Subcutaneous adipose tissue (tissue), 4 donors: ENCODE data around the gene FBXO46. TPM values are rescaled to one million over a fixed set of nuclear protein-coding genes. Genes with fewer than 3 reads are reported as not detected.

Experiments used
- total RNA-seq, 4 donors: library from RNA; depleted of rRNA; stranded (reverse); fragments of >200 nt; gene quantifications; one replicate each; pipeline ENCODE4 v1.1.0, GENCODE V29; 2016
- TF ChIP-seq, protein P1 (sequence below): fragments of 450-650 bp; IDR thresholded peaks from one replicate; pipeline ENCODE4 v1.5.1; 2016; ENCODE audit warnings: low read depth, mild to moderate bottlenecking, control low read depth, antibody characterized with exemption, moderate library complexity

The FBXO46 gene, protein sequence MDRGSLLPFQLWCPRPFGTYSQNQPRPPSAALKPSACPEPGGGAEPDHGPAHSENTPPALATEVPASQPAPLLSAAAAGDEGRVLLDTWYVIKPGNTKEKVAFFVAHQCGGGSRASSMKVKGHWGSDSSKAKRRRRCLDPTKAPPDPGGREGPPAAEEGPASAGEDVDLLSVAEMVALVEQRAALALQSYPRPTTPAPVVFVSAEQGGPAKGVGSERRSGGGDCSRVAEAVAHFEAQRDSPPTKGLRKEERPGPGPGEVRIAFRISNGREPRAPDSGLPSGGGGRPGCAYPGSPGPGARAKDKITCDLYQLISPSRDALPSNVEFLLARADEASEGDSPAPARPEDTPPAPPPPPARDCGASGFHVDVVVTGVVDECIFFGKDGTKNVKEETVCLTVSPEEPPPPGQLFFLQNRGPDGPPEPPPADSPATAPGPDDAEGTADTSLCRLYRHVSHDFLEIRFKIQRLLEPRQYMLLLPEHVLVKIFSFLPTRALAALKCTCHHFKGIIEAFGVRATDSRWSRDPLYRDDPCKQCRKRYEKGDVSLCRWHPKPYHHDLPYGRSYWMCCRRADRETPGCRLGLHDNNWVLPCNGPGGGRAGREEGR
- 10 to 100 TPM in 1 of 4 donors, 1 to 10 TPM in 3; 5.1 to 12.1 (median 6.0) TPM for total RNA-seq

GRCh38 chr19:45730368-45731288, at the start of gene FBXO46:
TSS of gene FBXO46 (minus strand) at chr19:45730896. CDS start at chr19:45713495, 17,401 bp downstream.
- TF ChIP-seq, protein P1, sequence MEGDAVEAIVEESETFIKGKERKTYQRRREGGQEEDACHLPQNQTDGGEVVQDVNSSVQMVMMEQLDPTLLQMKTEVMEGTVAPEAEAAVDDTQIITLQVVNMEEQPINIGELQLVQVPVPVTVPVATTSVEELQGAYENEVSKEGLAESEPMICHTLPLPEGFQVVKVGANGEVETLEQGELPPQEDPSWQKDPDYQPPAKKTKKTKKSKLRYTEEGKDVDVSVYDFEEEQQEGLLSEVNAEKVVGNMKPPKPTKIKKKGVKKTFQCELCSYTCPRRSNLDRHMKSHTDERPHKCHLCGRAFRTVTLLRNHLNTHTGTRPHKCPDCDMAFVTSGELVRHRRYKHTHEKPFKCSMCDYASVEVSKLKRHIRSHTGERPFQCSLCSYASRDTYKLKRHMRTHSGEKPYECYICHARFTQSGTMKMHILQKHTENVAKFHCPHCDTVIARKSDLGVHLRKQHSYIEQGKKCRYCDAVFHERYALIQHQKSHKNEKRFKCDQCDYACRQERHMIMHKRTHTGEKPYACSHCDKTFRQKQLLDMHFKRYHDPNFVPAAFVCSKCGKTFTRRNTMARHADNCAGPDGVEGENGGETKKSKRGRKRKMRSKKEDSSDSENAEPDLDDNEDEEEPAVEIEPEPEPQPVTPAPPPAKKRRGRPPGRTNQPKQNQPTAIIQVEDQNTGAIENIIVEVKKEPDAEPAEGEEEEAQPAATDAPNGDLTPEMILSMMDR = no peak

DNA sequence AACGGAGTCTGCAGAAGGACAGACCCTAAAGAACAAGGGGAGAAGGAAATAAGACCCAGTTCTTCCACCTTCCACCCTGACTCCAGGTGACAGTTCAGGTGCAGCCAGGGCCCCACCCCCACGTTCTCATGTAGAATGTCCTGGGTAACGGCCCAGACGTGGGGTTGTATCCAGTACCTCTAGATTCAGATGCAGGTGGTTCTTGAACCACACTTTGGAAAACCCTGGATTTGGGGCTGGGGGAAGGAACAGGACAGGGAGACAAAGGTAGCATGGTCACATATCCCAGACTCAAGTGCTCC, 49.4 kb upstream of the FBXO46 start:
- TF ChIP-seq, protein P1 = no peak

- TF ChIP-seq, protein P1 = no peak
Measured at GRCh38 chr19:45779231-45780145, 48.8 kb upstream of the FBXO46 start.

DNA sequence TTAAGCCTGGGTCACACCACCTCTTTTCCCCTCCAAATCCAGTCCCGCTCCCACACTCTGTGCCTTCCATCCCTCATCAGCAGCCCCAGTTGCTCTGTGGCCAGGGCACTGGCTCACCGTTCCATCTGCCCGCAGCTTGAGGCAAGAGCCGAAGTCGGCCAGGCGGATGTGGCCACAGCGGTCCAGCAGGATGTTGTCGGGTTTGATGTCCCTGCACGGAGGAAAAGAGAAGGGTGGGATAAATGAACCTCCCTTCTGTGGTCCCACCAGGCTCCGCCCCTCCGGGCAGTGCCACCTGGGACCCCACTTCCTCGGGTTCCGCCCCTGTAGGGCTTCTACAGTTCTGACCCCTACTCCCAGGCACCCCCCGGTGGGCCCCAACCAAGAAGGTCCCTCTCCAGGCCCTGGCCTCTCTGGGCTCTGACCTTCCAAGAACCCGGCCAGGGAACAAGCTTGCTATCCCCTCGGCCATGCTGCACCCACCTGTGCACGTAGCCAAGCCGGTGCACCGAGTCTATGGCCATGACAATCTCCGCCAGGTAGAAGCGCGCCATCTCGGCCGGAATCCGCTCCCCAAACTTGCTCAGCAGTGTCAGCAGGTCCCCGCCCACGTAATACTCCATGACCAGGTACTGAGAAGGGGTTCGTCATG, 47.4 kb upstream of the FBXO46 start:
- TF ChIP-seq, protein P1 = no peak

DNA sequence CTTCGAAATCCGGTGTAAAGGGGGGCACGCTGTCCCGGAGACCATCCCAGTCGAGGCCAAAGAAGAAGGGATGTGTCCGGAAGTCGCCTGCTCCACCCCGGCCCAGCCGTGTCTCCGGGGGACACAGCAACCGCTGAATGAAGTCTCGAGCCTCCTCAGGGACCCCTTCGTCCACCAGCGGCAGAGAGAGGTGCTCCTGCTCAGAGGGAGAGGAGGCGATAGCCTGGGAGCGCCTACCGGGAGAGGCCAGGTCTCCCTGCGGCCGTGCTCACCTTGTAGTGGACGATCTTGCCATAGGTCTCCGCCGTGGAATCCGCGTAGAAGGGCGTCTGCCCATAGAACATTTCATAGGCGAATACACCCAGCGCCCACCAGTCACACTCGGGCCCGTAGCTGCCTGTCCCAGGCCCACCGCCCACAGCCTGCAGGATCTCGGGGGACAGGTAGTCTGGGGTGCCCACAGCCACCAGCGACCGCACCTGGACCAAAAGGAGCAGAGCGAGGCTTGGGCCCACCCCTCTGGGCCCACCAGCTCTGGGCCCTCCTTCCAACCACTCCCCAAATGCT, 46.8 kb upstream of the FBXO46 start:
- TF ChIP-seq, protein P1 = no peak

DNA sequence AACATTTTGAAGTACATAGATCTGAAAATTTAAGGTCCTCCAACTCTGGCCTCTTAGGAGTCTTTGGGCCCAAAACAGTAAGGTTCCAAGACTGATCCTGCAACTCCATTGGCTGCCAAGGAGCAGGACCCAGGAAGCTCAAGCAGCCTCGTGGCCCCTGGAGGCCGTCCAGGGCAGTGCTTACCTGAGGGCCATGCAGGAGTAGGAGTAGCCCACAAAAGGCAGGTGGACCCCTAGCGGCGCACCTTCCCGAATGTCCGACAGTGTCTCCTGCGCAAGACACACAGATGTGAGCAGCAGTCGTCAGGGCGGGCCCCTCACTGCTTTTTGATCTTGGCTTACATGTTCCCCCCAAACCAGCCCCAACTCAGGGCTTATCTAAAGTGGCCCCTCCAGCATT, 44.1 kb upstream of the FBXO46 start:
- TF ChIP-seq, protein P1 = no peak
